Neutrophil (primary cell): ENCODE results near the gene PDE7B.
"Not testable (repeated sequence)": the region's sequence is repeated elsewhere in the genome, so short reads cannot be mapped to it uniquely, and the experiment has no call there.

ENCODE experiments used
- H3K27ac ChIP-seq: fragments of 200-600 bp; sonication (generic); 2 replicates; pipeline ENCODE4 v1.5.1; 2016; ENCODE audit warnings: mild to moderate bottlenecking, moderate library complexity
- H3K27me3 ChIP-seq: fragments of 200-600 bp; sonication (generic); 2 replicates; pipeline ENCODE4 v1.6.0; 2016; ENCODE audit warnings: mild to moderate bottlenecking
- H3K36me3 ChIP-seq: fragments of 200-600 bp; sonication (generic); 2 replicates; pipeline ENCODE4 v1.5.1; 2017
- H3K4me1 ChIP-seq, 2 experiments: fragments of 200-600 bp in 1 of 2; sonication (generic) in 1 of 2; 1 replicate in 1 of 2; 2 replicates in 1 of 2; pipeline versions ENCODE4 v1.5.1 to v1.6.1; 2013 to 2016; ENCODE audit warnings: low read depth in 1 of 2, low read length in 1 of 2, mild to moderate bottlenecking in 1 of 2, moderate library complexity in 1 of 2; ENCODE audit not compliant: control insufficient read depth in 1 of 2, insufficient read depth in 1 of 2
- H3K4me3 ChIP-seq, 2 experiments: fragments of 200-600 bp in 1 of 2; sonication (generic) in 1 of 2; 1 replicate in 1 of 2; 2 replicates in 1 of 2; pipeline ENCODE4 v1.5.1; 2013 to 2016; ENCODE audit warnings: low read depth in 1 of 2, low read length in 1 of 2, mild to moderate bottlenecking in 1 of 2, moderate library complexity in 1 of 2
- H3K9me3 ChIP-seq: fragments of 200-600 bp; sonication (generic); 2 replicates; pipeline ENCODE4 v1.5.1; 2016
- CTCF ChIP-seq: fragments of 200-600 bp; sonication (generic); IDR thresholded peaks from 2 replicates; pipeline ENCODE4 v1.5.1; 2016; ENCODE audit warnings: antibody characterized with exemption

PDE7B gene

GRCh38 chr6:136137008-136137692 is 285.6 kb downstream of the PDE7B start:
- Histone ChIP-seq H3K27ac (no peak overlapping the region), H3K36me3 (no peaks in the 10 kb centered on the region), H3K27me3 (no peaks in the 10 kb centered on the region), H3K4me1 (no peaks in the 10 kb centered on the region), H3K4me3 (no peak overlapping the region), H3K9me3 (no peaks in the 10 kb centered on the region)
- no peak for TF ChIP-seq CTCF

GRCh38 chr6:136137739-136138402 is 286.4 kb downstream of the PDE7B start:
- H3K27me3 ChIP-seq: no peaks in the 10 kb centered on the region
- H3K4me1 ChIP-seq: no peaks in the 10 kb centered on the region
- no peaks in the 10 kb centered on the region for H3K9me3 ChIP-seq
- no peak overlapping the region for H3K4me3 ChIP-seq
- no peak overlapping the region for H3K27ac ChIP-seq
- no peaks in the 10 kb centered on the region for H3K36me3 ChIP-seq
- no peak for TF ChIP-seq CTCF

GRCh38 chr6:136139111-136139510 is 287.6 kb downstream of the PDE7B start:
- not testable (repeated sequence) for H3K4me3 ChIP-seq, H3K9me3 ChIP-seq, H3K27ac ChIP-seq, H3K36me3 ChIP-seq, H3K4me1 ChIP-seq, H3K27me3 ChIP-seq

- H3K4me3 ChIP-seq: no peak overlapping the region
- H3K4me1 ChIP-seq: no peaks in the 10 kb centered on the region
- TF ChIP-seq CTCF: no peak
- no peaks in the 10 kb centered on the region for H3K27me3 ChIP-seq
- no peaks in the 10 kb centered on the region for H3K36me3 ChIP-seq
- H3K9me3 ChIP-seq: no peaks in the 10 kb centered on the region
- H3K27ac ChIP-seq: no peak overlapping the region
Measured at GRCh38 chr6:136144251-136145023, 292.9 kb downstream of the PDE7B start.

GRCh38 chr6:136146130-136146529 is 294.6 kb downstream of the PDE7B start:
- TF ChIP-seq CTCF: no peak
- Histone ChIP-seq H3K4me1 (no peaks in the 10 kb centered on the region), H3K4me3 (no peak overlapping the region), H3K27ac (no peak overlapping the region), H3K9me3 (no peaks in the 10 kb centered on the region), H3K27me3 (no peaks in the 10 kb centered on the region), H3K36me3 (no peaks in the 10 kb centered on the region)

GRCh38 chr6:136147342-136147741 is 295.8 kb downstream of the PDE7B start:
- Histone ChIP-seq H3K9me3 (no peaks in the 10 kb centered on the region), H3K36me3 (no peaks in the 10 kb centered on the region), H3K4me3 (no peak overlapping the region), H3K27me3 (no peaks in the 10 kb centered on the region), H3K27ac (no peak overlapping the region), H3K4me1 (no peaks in the 10 kb centered on the region)
- TF ChIP-seq CTCF: no peak
